GM18909 (cell line): ENCODE data around the gene KREMEN1.

Experiments
- ATAC-seq: cut with Tn5 transposase; IDR thresholded peaks from one replicate; pipeline ENCODE4 v1.9.1; 2021; ENCODE audit warnings: mild to moderate bottlenecking; ENCODE audit not compliant: unreplicated experiment, poor library complexity

Gene KREMEN1

GRCh38 chr22:29048822-29049654, 23.8 kb upstream of the KREMEN1 start:
- ATAC-seq: no peak

- no peak for ATAC-seq
These were observed 23.1 kb upstream of the KREMEN1 start for GRCh38 chr22:29049655-29050263.

GRCh38 chr22:29050457-29050856, 22.4 kb upstream of the KREMEN1 start:
- no peak for ATAC-seq

GRCh38 chr22:29053048-29053702, 19.7 kb upstream of the KREMEN1 start:
- ATAC-seq: no peak

- ATAC-seq: no peak
These were observed 18.5 kb upstream of the KREMEN1 start for GRCh38 chr22:29054251-29054767.

- no peak for ATAC-seq
These were observed 17.5 kb upstream of the KREMEN1 start for GRCh38 chr22:29055192-29055830.

- no peak for ATAC-seq
These were observed 16.4 kb upstream of the KREMEN1 start for GRCh38 chr22:29056472-29056871.

GRCh38 chr22:29060251-29060869, 12.5 kb upstream of the KREMEN1 start:
- ATAC-seq: no peak

- no peak for ATAC-seq
These were observed 11.9 kb upstream of the KREMEN1 start for GRCh38 chr22:29060931-29061330.

- no peak for ATAC-seq
These were observed 11.1 kb upstream of the KREMEN1 start, which contains the start of gene C22orf31 for GRCh38 chr22:29061773-29062172. Gene C22orf31, minus strand, starts transcription at chr22:29061831. Its CDS starts 39 bp downstream, at chr22:29061792.

GRCh38 chr22:29062286-29062821, 10.5 kb upstream of the KREMEN1 start:
- no peak for ATAC-seq

- ATAC-seq: no peak
These were observed 7.2 kb upstream of the KREMEN1 start for GRCh38 chr22:29065468-29066190.

GRCh38 chr22:29069463-29069862, 3.4 kb upstream of the KREMEN1 start:
- ATAC-seq: no peak

GRCh38 chr22:29070490-29070889, 2.3 kb upstream of the KREMEN1 start:
- no peak for ATAC-seq

GRCh38 chr22:29071261-29072045, 1.4 kb upstream of the KREMEN1 start:
- no peak for ATAC-seq

GRCh38 chr22:29072193-29072978, 449 bp upstream of the KREMEN1 start:
- ATAC-seq: peak; percentile 82

GRCh38 chr22:29073618-29074275, 912 bp downstream of the KREMEN1 start:
- no peak for ATAC-seq
